GM12873 (cell line): ENCODE measurements around the gene CCDC60.

Experiments used
- CTCF ChIP-seq: IDR thresholded peaks from 2 replicates; pipeline ENCODE4 v1.5.1; 2012; ENCODE audit warnings: low read depth, mild to moderate bottlenecking, moderate library complexity, low read length, control low read depth; ENCODE audit not compliant: insufficient read depth; ENCODE audit errors: missing control alignments

Gene CCDC60

DNA sequence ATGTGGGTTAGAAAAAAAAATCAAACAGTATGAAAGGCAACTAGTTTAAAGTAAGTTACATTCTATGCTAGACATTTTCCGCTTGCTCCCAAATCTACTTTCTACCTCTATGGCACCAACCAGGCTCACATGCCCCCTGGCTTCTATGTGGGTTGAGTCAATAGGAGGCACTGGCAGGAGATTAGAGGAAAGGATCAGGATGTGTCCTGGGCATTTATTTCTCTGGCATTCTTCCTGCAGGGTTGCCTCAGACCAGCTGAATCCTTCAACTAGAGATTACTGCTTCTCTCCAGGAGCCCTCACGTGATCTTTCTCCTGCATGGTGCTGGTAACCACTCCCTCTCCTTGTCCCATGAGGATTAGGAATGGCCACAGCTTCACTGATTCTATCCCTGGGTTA is 14.9 kb upstream of the CCDC60 start:
- TF ChIP-seq CTCF: no peak

DNA sequence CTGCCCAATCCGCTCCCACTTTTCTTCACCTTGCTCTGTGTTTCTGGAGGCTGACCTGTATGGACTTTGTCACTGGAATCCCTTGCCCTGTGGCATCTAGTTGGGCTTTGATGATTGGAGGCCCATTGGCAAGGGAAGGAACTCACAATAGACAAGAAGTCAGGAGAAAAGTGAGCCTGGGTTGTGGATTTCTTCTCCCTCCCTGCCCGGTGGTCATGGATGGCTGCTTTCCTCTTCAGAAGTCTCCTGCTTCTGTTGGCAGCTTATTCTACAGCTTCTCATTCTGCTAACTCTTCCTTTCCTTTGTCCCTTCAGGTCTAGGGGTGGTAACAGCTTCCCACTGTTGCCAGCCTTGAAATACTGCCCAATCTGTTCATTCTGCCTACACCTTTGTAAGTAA is 13.9 kb upstream of the CCDC60 start:
- no peak for TF ChIP-seq CTCF

- TF ChIP-seq CTCF: no peak
Observed at GRCh38 chr12:119322301-119322723, 12.2 kb upstream of the CCDC60 start.

DNA sequence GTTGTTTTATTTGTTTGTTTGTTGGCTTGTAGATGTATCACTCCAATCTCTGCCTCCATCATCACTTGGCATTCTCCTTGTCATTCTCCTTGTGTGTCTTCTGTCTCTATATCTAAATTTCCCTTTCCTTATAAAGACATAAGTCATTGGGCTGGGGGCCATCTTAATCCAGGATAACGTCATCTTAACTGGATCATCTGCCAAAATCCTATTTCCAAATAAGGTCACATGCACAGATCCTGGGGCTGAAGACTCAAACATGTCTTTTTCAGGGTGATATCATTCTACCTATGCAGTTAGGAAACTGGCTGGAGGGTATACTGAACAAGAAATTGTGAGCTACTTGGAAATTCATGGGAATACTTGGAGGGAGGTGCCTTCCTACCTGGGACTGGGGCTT is 8.7 kb upstream of the CCDC60 start:
- no peak for TF ChIP-seq CTCF

DNA sequence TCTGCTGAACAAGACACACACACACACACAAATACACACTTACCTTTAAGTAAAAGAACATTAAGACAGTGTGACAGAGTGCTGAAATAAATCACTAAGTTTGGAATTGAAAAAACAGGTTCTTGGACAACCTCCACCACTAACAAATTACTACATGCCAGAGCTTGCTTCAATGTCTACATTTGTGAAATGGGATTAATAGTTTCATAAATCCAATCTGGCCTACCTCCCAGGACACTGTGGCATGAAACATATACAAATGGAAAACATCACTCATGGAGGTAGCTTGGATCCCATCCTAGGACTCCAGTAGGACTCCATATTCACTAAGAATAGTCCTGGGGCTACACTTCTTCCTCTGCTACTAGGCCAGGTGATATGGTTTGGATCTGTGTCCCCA is 8.2 kb upstream of the CCDC60 start:
- TF ChIP-seq CTCF: no peak

GRCh38 chr12:119327471-119327870 is 7.1 kb upstream of the CCDC60 start:
- no peak for TF ChIP-seq CTCF

DNA sequence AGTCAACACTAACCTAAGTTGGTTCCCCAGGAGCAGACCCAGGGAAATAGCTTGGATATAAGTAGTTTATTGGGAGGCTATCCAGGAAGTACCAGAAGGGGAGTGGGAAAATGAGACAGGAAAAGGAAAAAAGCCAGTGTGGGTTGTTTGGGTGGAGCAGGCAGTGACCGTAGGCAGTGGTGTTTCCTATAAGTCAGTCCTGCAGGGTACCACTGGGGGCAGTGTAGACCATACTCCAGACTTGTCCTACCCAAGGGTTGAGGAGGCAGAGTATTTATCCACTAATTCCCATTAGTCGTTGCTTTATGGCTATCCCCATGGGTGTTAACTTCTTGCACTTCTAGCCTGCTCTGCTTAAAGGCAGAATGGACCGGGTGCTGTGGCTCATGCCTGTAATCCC is 6.4 kb upstream of the CCDC60 start:
- TF ChIP-seq CTCF: peak; percentile 72

DNA sequence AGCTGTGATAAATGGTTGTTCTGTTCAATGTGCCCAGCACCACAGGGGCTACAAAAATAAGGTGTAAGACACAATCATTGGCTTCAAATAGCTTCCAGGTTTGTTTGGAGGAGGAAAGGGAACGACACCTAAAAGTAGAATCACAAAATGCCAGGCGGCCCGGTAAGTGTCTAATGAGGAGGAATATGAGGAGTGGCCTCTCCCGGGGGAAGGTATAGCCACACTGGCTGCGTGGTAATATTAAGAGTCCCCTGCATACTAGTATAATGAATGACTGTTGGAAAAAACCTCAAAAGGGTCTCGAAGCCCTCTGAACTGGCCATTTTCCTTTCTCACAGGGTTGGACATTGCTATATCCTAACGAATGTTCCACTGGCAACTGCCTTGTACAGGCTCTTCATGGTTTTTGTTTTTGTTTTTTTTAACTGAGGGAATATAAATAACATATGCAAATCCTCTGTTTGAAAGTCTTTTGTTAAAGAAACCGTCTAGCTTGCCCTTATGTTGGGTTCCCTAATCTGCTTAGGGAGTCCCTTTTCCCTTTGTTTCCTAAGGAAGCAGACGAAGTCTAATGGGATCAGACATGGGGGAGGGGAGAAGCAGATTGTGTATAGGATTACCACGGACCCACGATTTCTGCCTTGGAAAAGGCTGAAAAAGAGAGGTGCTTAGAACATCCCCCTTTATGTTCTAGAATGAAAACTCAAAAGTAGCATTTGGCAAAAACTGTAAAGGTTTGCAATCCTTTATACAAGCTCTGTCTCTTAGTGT is 4.2 kb downstream of the CCDC60 start:
- TF ChIP-seq CTCF: no peak
